Adipocyte (in vitro differentiated cells): ENCODE measurements around the gene SLC39A11.

Experiments
- DNase-seq: peaks from one replicate; pipeline ENCODE4 v3.0.0-alpha.2; 2015; ENCODE audit warnings: low read depth
- H3K27me3 ChIP-seq: replicated peaks from 2 replicates; pipeline ENCODE4 v1.7.0; 2013; ENCODE audit warnings: mild to moderate bottlenecking, low read length, moderate library complexity; ENCODE audit not compliant: control insufficient read depth, insufficient read depth
- H3K36me3 ChIP-seq: 2 replicates; pipeline ENCODE4 v1.7.0; 2013; ENCODE audit warnings: low read length, mild to moderate bottlenecking, moderate library complexity; ENCODE audit not compliant: control insufficient read depth, insufficient read depth, severe bottlenecking
- H3K4me1 ChIP-seq: 2 replicates; pipeline ENCODE4 v1.7.0; 2013; ENCODE audit warnings: mild to moderate bottlenecking, low read length, moderate library complexity; ENCODE audit not compliant: control insufficient read depth, insufficient read depth
- H3K4me3 ChIP-seq: 2 replicates; pipeline ENCODE4 v1.7.0; 2013; ENCODE audit warnings: mild to moderate bottlenecking, low read length, moderate library complexity
- H3K9ac ChIP-seq: 2 replicates; pipeline ENCODE4 v1.7.0; 2013; ENCODE audit warnings: mild to moderate bottlenecking, low read length, moderate library complexity
- H3K9me3 ChIP-seq: 2 replicates; pipeline ENCODE4 v1.7.0; 2013; ENCODE audit warnings: mild to moderate bottlenecking, low read length, moderate library complexity; ENCODE audit not compliant: control insufficient read depth

Gene SLC39A11

GRCh38 chr17:72891627-72892026, 200.9 kb downstream of the SLC39A11 start:
- Histone ChIP-seq H3K9ac (no peak overlapping the region), H3K27me3 (no peaks in the 10 kb centered on the region), H3K4me1 (peaks cover 6% of the 10 kb centered on the region), H3K4me3 (no peak overlapping the region), H3K36me3 (no peaks in the 10 kb centered on the region), H3K9me3 (no peaks in the 10 kb centered on the region)
- DNase-seq = no peak

GRCh38 chr17:72890711-72891110, 201.8 kb downstream of the SLC39A11 start:
- H3K9me3 ChIP-seq = no peaks in the 10 kb centered on the region
- no peak overlapping the region for H3K9ac ChIP-seq
- H3K4me1 ChIP-seq = peaks cover 6% of the 10 kb centered on the region
- DNase-seq = peak; percentile 50
- H3K36me3 ChIP-seq = no peaks in the 10 kb centered on the region
- H3K4me3 ChIP-seq = no peak overlapping the region
- H3K27me3 ChIP-seq = no peaks in the 10 kb centered on the region

- H3K36me3 ChIP-seq = no peaks in the 10 kb centered on the region
- no peaks in the 10 kb centered on the region for H3K9me3 ChIP-seq
- H3K4me1 ChIP-seq = peaks cover under 1% of the 10 kb centered on the region
- no peaks in the 10 kb centered on the region for H3K27me3 ChIP-seq
- no peak overlapping the region for H3K4me3 ChIP-seq
- peak; percentile 24 for DNase-seq
- H3K9ac ChIP-seq = no peak overlapping the region
Observed at GRCh38 chr17:72887917-72888316, 204.6 kb downstream of the SLC39A11 start.

GRCh38 chr17:72887322-72887721, 205.2 kb downstream of the SLC39A11 start:
- H3K27me3 ChIP-seq = no peaks in the 10 kb centered on the region
- H3K4me1 ChIP-seq = no peaks in the 10 kb centered on the region
- H3K9me3 ChIP-seq = no peaks in the 10 kb centered on the region
- H3K9ac ChIP-seq = no peak overlapping the region
- no peak overlapping the region for H3K4me3 ChIP-seq
- DNase-seq = no peak
- no peaks in the 10 kb centered on the region for H3K36me3 ChIP-seq

- no peaks in the 10 kb centered on the region for H3K4me1 ChIP-seq
- no peak overlapping the region for H3K9ac ChIP-seq
- no peaks in the 10 kb centered on the region for H3K9me3 ChIP-seq
- H3K27me3 ChIP-seq = no peaks in the 10 kb centered on the region
- DNase-seq = no peak
- no peak overlapping the region for H3K4me3 ChIP-seq
- no peaks in the 10 kb centered on the region for H3K36me3 ChIP-seq
Observed at GRCh38 chr17:72886622-72887021, 205.9 kb downstream of the SLC39A11 start.

- H3K4me3 ChIP-seq = no peak overlapping the region
- DNase-seq = no peak
- no peaks in the 10 kb centered on the region for H3K4me1 ChIP-seq
- H3K9me3 ChIP-seq = peaks cover 8% of the 10 kb centered on the region
- H3K27me3 ChIP-seq = no peaks in the 10 kb centered on the region
- H3K9ac ChIP-seq = no peak overlapping the region
- H3K36me3 ChIP-seq = peaks cover 5% of the 10 kb centered on the region
Observed at GRCh38 chr17:72884066-72884465, 208.4 kb downstream of the SLC39A11 start.

- Histone ChIP-seq H3K36me3 (peaks cover 5% of the 10 kb centered on the region), H3K4me1 (no peaks in the 10 kb centered on the region), H3K4me3 (no peak overlapping the region), H3K9me3 (peaks cover 8% of the 10 kb centered on the region), H3K27me3 (no peaks in the 10 kb centered on the region), H3K9ac (no peak overlapping the region)
- no peak for DNase-seq
Observed at GRCh38 chr17:72883351-72883750, 209.1 kb downstream of the SLC39A11 start.

GRCh38 chr17:72882426-72882825, 210.1 kb downstream of the SLC39A11 start:
- H3K9me3 ChIP-seq = peaks cover 8% of the 10 kb centered on the region
- no peaks in the 10 kb centered on the region for H3K4me1 ChIP-seq
- no peak for DNase-seq
- H3K9ac ChIP-seq = no peak overlapping the region
- no peaks in the 10 kb centered on the region for H3K27me3 ChIP-seq
- no peak overlapping the region for H3K4me3 ChIP-seq
- peaks cover 5% of the 10 kb centered on the region for H3K36me3 ChIP-seq

GRCh38 chr17:72879877-72880276, 212.6 kb downstream of the SLC39A11 start:
- Histone ChIP-seq H3K36me3 (peaks cover 5% of the 10 kb centered on the region), H3K9ac (no peak overlapping the region), H3K27me3 (no peaks in the 10 kb centered on the region), H3K4me3 (no peak overlapping the region), H3K4me1 (no peaks in the 10 kb centered on the region), H3K9me3 (peaks cover 18% of the 10 kb centered on the region)
- DNase-seq = no peak

- no peak overlapping the region for H3K4me3 ChIP-seq
Observed at GRCh38 chr17:72878975-72879660, 213.4 kb downstream of the SLC39A11 start.

GRCh38 chr17:72877348-72877747, 215.1 kb downstream of the SLC39A11 start:
- peaks cover 5% of the 10 kb centered on the region for H3K36me3 ChIP-seq
- peaks cover 18% of the 10 kb centered on the region for H3K9me3 ChIP-seq
- H3K9ac ChIP-seq = no peak overlapping the region
- H3K4me3 ChIP-seq = no peak overlapping the region
- no peaks in the 10 kb centered on the region for H3K4me1 ChIP-seq
- no peaks in the 10 kb centered on the region for H3K27me3 ChIP-seq
- DNase-seq = no peak

More at GRCh38 chr17:72878975-72879660, 213.4 kb downstream of the SLC39A11 start:
- no peak for DNase-seq
- H3K9me3 ChIP-seq = peaks cover 18% of the 10 kb centered on the region
- H3K4me1 ChIP-seq = no peaks in the 10 kb centered on the region
- no peak overlapping the region for H3K9ac ChIP-seq
- H3K27me3 ChIP-seq = no peaks in the 10 kb centered on the region
- H3K36me3 ChIP-seq = peaks cover 5% of the 10 kb centered on the region

GRCh38 chr17:72876413-72876812, 216.1 kb downstream of the SLC39A11 start:
- no peak overlapping the region for H3K4me3 ChIP-seq
- H3K9ac ChIP-seq = no peak overlapping the region
- DNase-seq = no peak
- peaks cover 18% of the 10 kb centered on the region for H3K9me3 ChIP-seq
- H3K36me3 ChIP-seq = peaks cover 5% of the 10 kb centered on the region
- no peaks in the 10 kb centered on the region for H3K4me1 ChIP-seq
- H3K27me3 ChIP-seq = no peaks in the 10 kb centered on the region
